Measurements from ENCODE around the gene NRP2. TPM values are rescaled to one million over a fixed set of nuclear protein-coding genes. Genes with fewer than 3 reads are reported as not detected.

The NRP2 gene
- total and polyA plus RNA-seq, 2 of the 13 experiments (the other 11 are each of a cell fraction or from before 2014, with no cell fraction given): 0.65 to 1.4 TPM

- Histone ChIP-seq H3K79me2 (ENCODE audit: insufficient read depth, low read length) (no peaks in the 10 kb centered on the region), H3K9me3 (ENCODE audit: low read length) (no peaks in the 10 kb centered on the region), H3K27me3 (ENCODE audit: control insufficient read depth in 1 of 2, insufficient read depth in 2 of 2, low read length in 2 of 2) (no peaks in the 10 kb centered on the region), H3K36me3 (replicated peaks in 1 of 2; ENCODE audit: control insufficient read depth in 1 of 2, insufficient read depth in 2 of 2, low read length in 2 of 2) (no peaks in the 10 kb centered on the region), H4K20me1 (ENCODE audit: insufficient read depth, low read length) (no peaks in the 10 kb centered on the region), H2AFZ (ENCODE audit: low read length) (no peak overlapping the region), H3K4me2 (ENCODE audit: low read depth, low read length) (no peak overlapping the region), H3K9ac (ENCODE audit: insufficient read depth, low read depth, low read length) (no peak overlapping the region), H3K27ac (ENCODE audit: extremely low read length, insufficient read depth, low read length) (no peak overlapping the region), H3K4me1 (ENCODE audit: insufficient read depth, low read length) (no peaks in the 10 kb centered on the region), H3K4me3 (replicated peaks in 1 of 3; ENCODE audit: insufficient read depth in 1 of 3, low read depth in 2 of 3, low read length in 3 of 3) (no peak overlapping the region)
- ChIA-PET CTCF (ENCODE audit: low intra/inter-chr PET ratio, low total read pairs) (no interaction called here), POLR2A (no interaction called here)
- ATAC-seq (no peak), DNase-seq (ENCODE audit: low spot score) (no peak), FAIRE-seq (no peak)
- no peak for TF ChIP-seq ZNF850 (CRISPR knock-in tag; conservative IDR thresholded peaks at IDR 0.05)
- no peak for TF ChIP-seq REXO4 (CRISPR knock-in tag; IDR thresholded peaks at IDR 0.05; ENCODE audit: borderline replicate concordance)
- TF ChIP-seq SRSF4 (IDR thresholded peaks at IDR 0.05; ENCODE audit: low read depth, low read length, poor library complexity, severe bottlenecking): no peak
- no peak for TF ChIP-seq ZNF33B (CRISPR knock-in tag; IDR thresholded peaks at IDR 0.05)
- TF ChIP-seq ZNF883 (CRISPR knock-in tag; IDR thresholded peaks at IDR 0.05; ENCODE audit: not compliant biosample characterization): no peak
- TF ChIP-seq SETDB1 (CRISPR knock-in tag; IDR thresholded peaks at IDR 0.05; ENCODE audit: borderline replicate concordance): no peak
- TF ChIP-seq PLSCR1 (CRISPR knock-in tag; IDR thresholded peaks at IDR 0.05; ENCODE audit: borderline replicate concordance): no peak
- no peak for TF ChIP-seq ZNF235 (CRISPR knock-in tag; IDR thresholded peaks at IDR 0.05; ENCODE audit: borderline replicate concordance)
- TF ChIP-seq RFX3 (CRISPR knock-in tag; IDR thresholded peaks at IDR 0.05): no peak
- TF ChIP-seq ZNF460 (CRISPR knock-in tag; IDR thresholded peaks at IDR 0.05; ENCODE audit: borderline replicate concordance): no peak
- TF ChIP-seq ZNF549 (CRISPR knock-in tag; IDR thresholded peaks at IDR 0.05): no peak
- no peak for TF ChIP-seq ZC3H4 (CRISPR knock-in tag; IDR thresholded peaks at IDR 0.05; ENCODE audit: borderline replicate concordance)
- TF ChIP-seq KAT7 (CRISPR knock-in tag; IDR thresholded peaks at IDR 0.05; ENCODE audit: borderline replicate concordance): no peak
- TF ChIP-seq ZNF704 (CRISPR knock-in tag; IDR thresholded peaks at IDR 0.05; ENCODE audit: borderline replicate concordance): no peak
- TF ChIP-seq EZH2 (conservative IDR thresholded peaks at IDR 0.05; ENCODE audit: low read depth, low read length): no peak
- no peak for TF ChIP-seq BCL6 (CRISPR knock-in tag; IDR thresholded peaks at IDR 0.05)
- TF ChIP-seq ZNF18 (CRISPR knock-in tag; IDR thresholded peaks at IDR 0.05; ENCODE audit: insufficient replicate concordance): no peak
- TF ChIP-seq TMF1 (CRISPR knock-in tag; IDR thresholded peaks at IDR 0.05; ENCODE audit: low read depth): no peak
- intact Hi-C loops (cut with micrococcal nuclease; ENCODE audit: unreplicated experiment): no loop called here
- WGBS (ENCODE audit: low lambda C conversion rate): 0% methylated on average over 2 of the region's 2 CpGs
- in situ Hi-C loops (cut with HindIII; ENCODE audit: extremely low pct_ligation_motif_present, low pct_unique_long_range_greater_than_20kb): no loop called here
- BruUV-seq (replicated peaks): no TSS peak
Observed at GRCh38 chr2:205658068-205658467, 24.2 kb upstream of the NRP2 start.
